Fibroblast of villous mesenchyme (primary cell): Measurements from ENCODE around the gene POU5F2. TPM values are rescaled to one million over a fixed set of nuclear protein-coding genes. Genes with fewer than 3 reads are reported as not detected.
A peak's percentile ranks its signal among the peaks of the same experiment; 100 is the strongest.

Experiments
- DNase-seq: peaks from one replicate; pipeline ENCODE4 v3.0.0-alpha.2; 2010; ENCODE audit warnings: low read depth
- H3K4me3 ChIP-seq: 2 replicates; pipeline ENCODE4 v1.5.1; 2011; ENCODE audit warnings: low read depth, mild to moderate bottlenecking, low read length
- CTCF ChIP-seq: IDR thresholded peaks from 2 replicates; pipeline ENCODE4 v1.5.1; 2012; ENCODE audit warnings: low read depth, mild to moderate bottlenecking, low read length; ENCODE audit not compliant: insufficient read depth
- total RNA-seq: library from RNA; depleted of rRNA; stranded (reverse); fragments of >200 nt; gene quantifications from 2 replicates; pipeline ENCODE4 v1.2.3, GENCODE V29; 2012

The POU5F2 gene
- total RNA-seq, 1 donor, result 2.2 TPM

- no peak overlapping the region for H3K4me3 ChIP-seq
- no peak for DNase-seq
- TF ChIP-seq CTCF, result no peak
Observed at GRCh38 chr5:93721511-93721910, 19.9 kb downstream of the POU5F2 start.

GRCh38 chr5:93721071-93721470 is 20.3 kb downstream of the POU5F2 start:
- no peak for DNase-seq
- H3K4me3 ChIP-seq, result no peak overlapping the region
- no peak for TF ChIP-seq CTCF

GRCh38 chr5:93717162-93717561 is 24.2 kb downstream of the POU5F2 start:
- no peak overlapping the region for H3K4me3 ChIP-seq
- DNase-seq, result peak; percentile 19
- TF ChIP-seq CTCF, result no peak

GRCh38 chr5:93716453-93716852 is 24.9 kb downstream of the POU5F2 start:
- H3K4me3 ChIP-seq, result no peak overlapping the region
- no peak for DNase-seq
- TF ChIP-seq CTCF, result no peak

- no peak overlapping the region for H3K4me3 ChIP-seq
- no peak for DNase-seq
- no peak for TF ChIP-seq CTCF
Observed at GRCh38 chr5:93715761-93716160, 25.6 kb downstream of the POU5F2 start.

- DNase-seq, result no peak
- TF ChIP-seq CTCF, result no peak
- no peak overlapping the region for H3K4me3 ChIP-seq
Observed at GRCh38 chr5:93715327-93715726, 26.1 kb downstream of the POU5F2 start.

GRCh38 chr5:93708442-93708841 is 33.0 kb downstream of the POU5F2 start:
- no peak for TF ChIP-seq CTCF
- H3K4me3 ChIP-seq, result no peak overlapping the region
- DNase-seq, result no peak
